Measurements from ENCODE around the gene TMEM151A.

The TMEM151A gene

DNA sequence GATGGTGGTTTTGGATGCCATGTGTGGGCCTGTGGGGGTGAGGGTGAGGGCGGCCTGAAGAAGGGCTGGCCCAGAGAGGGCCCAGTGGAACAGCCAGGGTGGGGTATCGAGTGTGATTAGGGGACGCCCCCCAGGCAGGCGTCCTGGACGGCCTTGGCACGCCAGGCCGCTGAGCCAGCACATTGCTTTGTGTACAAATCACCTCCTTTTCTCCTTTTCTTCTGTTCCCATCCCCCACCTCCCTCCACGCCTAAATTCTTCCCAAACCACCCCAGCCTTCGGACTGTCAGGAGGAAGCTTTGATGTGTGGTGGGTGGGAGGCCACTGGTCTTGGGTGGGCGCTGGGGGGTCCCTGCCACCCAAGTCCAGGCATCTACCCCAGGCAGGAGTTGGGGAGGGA lies 33.0 kb downstream of the TMEM151A start:
- no peak for DNase-seq

- no peak for DNase-seq
Measured at GRCh38 chr11:66325263-66325671, 33.6 kb downstream of the TMEM151A start.

GRCh38 chr11:66326261-66327111 lies 34.8 kb downstream of the TMEM151A start:
- DNase-seq = no peak

- DNase-seq = no peak
Measured at GRCh38 chr11:66327171-66328030, 35.7 kb downstream of the TMEM151A start.

DNA sequence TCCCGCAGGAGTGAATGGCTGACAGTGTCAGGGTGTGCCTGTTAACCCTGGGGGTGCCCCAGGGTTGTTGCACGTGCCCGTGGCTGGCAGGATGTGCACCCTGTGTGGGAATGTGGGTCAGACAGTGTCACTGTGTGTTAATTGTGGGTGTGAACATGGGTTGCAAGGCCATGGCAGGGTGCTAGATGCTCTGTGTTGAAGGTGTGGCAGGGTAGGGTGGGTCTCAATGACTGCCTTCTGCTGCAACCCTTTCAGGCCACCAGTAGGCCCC lies 36.3 kb downstream of the TMEM151A start:
- DNase-seq = no peak

- peak; percentile 61 for DNase-seq
Measured at GRCh38 chr11:66328302-66329144, 36.8 kb downstream of the TMEM151A start.

GRCh38 chr11:66329165-66329673 lies 37.5 kb downstream of the TMEM151A start:
- no peak for DNase-seq

DNA sequence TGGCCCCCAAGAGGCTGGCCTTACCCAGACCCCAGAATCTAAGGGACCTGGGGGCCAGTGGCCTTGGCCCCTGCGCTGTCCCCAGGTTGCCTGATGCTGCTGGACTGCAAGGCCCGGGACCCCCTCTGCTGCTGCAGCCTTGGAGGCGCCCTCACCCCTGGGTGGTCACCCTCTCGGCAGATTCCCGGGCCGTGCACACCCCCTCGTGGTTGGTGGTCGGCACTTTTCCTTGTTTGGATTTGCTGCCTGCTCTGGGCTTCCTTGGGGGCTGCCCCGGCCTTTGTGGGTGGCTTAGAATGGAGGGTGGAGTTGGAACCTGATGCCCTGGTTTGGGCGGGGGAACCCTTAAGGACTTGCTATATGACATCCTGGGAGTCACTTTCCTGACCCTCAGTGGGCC lies 39.2 kb downstream of the TMEM151A start:
- DNase-seq = no peak

DNA sequence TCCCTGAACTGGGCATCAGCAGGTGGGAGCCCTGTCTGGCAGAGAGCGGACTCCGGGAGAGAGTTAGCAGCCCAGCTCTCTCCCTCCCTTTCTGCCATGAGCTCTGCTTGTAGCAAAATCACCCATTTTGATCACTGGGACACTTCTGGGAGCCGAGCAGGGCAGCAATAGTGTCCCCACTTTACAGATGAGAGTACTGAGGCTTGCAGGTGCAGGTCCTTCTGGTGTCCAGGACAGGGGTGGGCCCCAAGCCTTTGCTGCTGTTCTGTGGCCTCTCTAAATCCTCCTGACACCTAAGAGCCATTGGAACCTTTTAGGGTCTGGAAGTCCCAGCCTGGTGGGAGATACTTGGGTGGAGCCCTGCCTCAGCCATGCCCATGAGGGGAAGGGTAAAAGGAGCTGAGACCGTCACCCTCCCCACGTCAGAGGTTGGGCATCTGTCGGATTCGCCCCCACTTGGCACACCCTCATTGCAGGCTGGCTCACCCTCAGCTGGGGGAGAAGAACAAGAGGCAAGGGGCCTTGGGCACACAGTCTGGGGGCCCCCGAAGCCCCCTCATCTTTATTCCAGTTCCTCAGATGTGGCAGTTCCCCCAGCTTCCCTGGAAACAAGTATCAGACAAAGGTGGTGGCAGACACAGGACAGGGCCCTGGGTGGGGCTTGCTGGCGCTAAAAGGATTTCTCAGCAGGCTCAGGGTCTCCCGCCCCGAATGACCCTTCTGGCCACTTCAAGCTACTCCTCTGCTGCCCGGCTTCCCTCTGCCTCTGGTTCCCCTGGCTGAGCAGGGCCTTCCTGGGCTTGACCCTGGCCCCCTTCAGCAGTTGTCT lies 40.1 kb downstream of the TMEM151A start:
- no peak for DNase-seq

GRCh38 chr11:66332371-66333219 lies 40.9 kb downstream of the TMEM151A start:
- DNase-seq = no peak

GRCh38 chr11:66333220-66333877 lies 41.7 kb downstream of the TMEM151A start:
- no peak for DNase-seq

DNA sequence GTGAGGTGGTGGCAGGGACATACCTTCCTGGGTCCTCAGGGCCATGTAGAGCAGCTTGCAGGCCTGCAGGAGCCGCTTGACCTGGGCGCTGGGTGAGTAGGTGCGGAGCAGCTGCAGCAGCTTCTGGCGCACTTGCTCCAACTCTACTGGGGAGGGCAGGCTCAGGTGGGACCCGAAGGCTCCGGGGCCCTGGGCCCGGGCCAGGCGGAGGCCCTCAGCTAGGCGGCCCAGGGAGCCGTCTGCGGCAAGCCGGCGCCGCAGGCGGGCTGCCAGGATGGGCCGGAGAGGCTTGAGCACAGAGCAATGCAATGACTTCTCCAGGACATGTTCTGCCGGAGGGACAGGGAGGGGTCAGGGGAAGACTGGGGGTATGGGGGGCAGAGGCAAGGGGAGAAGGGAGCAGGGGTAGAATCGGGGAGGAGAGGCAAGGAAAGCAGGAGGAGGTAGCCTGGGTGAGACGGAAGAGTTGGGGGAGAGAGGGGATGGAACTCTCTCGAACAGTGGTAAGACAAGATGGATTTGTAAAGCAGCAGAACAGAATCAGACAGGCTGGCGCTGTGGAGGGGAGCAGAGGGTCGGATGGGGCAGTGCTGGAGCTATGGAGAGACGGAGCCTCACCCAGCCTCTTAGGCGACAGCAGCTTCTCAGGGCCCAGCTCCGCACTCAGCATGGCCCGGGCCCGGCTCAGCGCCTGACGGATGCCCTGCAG lies 42.4 kb downstream of the TMEM151A start:
- no peak for DNase-seq

GRCh38 chr11:66334605-66335442 lies 43.1 kb downstream of the TMEM151A start:
- no peak for DNase-seq

DNA sequence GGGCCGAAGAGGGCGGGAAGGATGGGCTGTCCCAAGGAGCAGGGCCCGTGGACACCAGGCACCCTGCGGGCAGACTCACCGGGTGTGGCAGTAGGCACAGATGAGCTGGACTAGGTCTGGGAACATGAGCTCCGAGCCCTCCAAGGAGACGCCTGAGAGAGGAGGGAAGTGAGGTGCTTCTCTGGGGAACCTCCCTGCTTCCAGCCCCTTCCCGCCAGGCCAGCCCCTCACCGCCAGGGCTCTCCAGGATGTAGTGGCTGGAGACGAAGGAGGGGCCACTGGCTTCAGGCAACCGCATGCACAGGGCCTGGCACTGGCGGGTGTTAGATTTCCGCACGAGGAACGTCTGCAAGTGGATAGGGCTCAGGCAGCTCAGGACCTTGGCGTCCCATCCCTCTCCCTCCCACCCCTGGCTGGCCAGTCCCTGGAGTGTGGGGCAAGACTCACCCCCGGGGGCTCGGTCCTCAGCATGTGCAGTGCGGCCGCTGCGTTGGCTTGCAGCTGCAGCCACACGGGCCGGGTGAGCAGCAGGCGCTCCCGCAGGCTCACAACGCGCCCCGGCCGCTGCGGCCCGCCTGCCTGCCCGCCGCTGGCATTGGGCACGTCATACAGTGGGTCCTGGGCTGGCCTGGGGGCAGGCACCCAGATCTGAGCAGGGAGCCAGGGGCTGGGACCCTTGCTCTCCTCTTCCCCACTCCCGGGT lies 44.0 kb downstream of the TMEM151A start:
- no peak for DNase-seq

- no peak for DNase-seq
Measured at GRCh38 chr11:66336234-66337102, 44.8 kb downstream of the TMEM151A start, which contains the start of gene RIN1. Gene RIN1 (minus strand): TSS chr11:66336434. CDS start chr11:66336402, 32 bp downstream.

DNA sequence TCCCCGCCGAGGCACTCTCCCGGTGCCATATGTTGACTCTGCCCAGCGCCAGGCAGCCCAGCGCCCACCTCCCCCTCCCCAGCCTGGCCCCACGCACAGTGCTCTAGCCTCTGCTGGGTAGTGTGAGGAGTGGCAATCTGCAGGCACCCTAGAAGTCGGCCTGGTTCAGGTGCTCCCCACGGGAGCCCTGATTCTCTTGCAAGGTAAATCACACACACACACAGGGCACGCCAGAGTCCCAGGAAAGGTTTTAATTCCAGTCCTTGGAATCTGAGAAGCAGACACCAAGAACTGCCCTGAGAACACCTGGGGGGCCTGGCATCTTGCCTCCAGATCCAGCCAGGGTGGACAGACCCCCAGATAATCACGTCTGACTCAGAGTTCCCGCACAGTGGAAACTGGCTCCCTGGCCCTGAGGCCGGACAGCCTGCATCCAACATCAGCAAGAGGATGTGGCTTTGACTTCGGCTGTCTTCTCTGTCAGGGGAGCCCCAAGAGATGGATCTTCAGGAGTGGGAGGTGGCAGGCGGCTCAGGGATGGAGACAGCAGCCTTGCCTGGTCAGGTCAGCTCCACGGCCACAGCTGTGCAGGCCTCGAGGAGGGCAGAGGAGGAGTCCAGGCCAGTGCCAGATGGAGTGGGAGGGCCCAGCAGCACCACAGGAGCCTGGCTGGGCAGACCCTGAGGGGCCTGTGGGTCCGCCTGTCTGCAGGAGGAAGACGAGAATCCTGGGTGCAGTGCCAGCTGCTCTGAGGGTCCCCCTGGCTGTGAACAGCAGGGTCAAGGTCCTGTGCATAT lies 45.6 kb downstream of the TMEM151A start:
- DNase-seq = no peak

Data from GDM1 (cell line).